Brain microvascular endothelial cell (primary cell): ENCODE results near the gene KIF1A.
"Not testable (repeated sequence)": the region's sequence is repeated elsewhere in the genome, so short reads cannot be mapped to it uniquely, and the experiment has no call there.

Experiments
- DNase-seq: peaks from one replicate; pipeline ENCODE4 v3.0.0-alpha.2; 2020
- H3K27ac ChIP-seq: fragments of 250-450 bp; sonication (Bioruptor Pico); 2 replicates; pipeline ENCODE4 v1.5.1; 2020; ENCODE audit warnings: mild to moderate bottlenecking, moderate library complexity
- H3K27me3 ChIP-seq: fragments of 250-450 bp; sonication (Bioruptor Pico); replicated peaks from 2 replicates; pipeline ENCODE4 v1.5.1; 2020; ENCODE audit warnings: mild to moderate bottlenecking
- H3K36me3 ChIP-seq: fragments of 250-450 bp; sonication (Bioruptor Pico); replicated peaks from 2 replicates; pipeline ENCODE4 v1.5.1; 2020; ENCODE audit warnings: mild to moderate bottlenecking
- H3K4me3 ChIP-seq: 2 replicates; pipeline ENCODE4 v1.5.1; 2011; ENCODE audit warnings: low read depth, mild to moderate bottlenecking, control low read depth, low read length, moderate library complexity
- CTCF ChIP-seq: IDR thresholded peaks from 2 replicates; pipeline ENCODE4 v1.5.1; 2011; ENCODE audit warnings: low read depth, mild to moderate bottlenecking, moderate library complexity, low read length, control low read depth, inconsistent platforms; ENCODE audit errors: missing control alignments
- in situ Hi-C: cut with HindIII; loops from 2 replicates; pipeline ENCODE4 v1.10.0; 2017; ENCODE audit warnings: low sequenced_read_pairs, low pct_ligation_motif_present

KIF1A gene

GRCh38 chr2:240702640-240703011 lies 117.4 kb downstream of the KIF1A start:
- H3K27ac ChIP-seq = no peak overlapping the region
- in situ Hi-C loops = no loop called here
- H3K4me3 ChIP-seq = no peak overlapping the region
- no peak for DNase-seq
- H3K36me3 ChIP-seq = no peaks in the 10 kb centered on the region
- peaks cover 10% of the 10 kb centered on the region for H3K27me3 ChIP-seq
- TF ChIP-seq CTCF = no peak

GRCh38 chr2:240701736-240702639 lies 118.0 kb downstream of the KIF1A start:
- in situ Hi-C loops = no loop called here
- H3K27ac ChIP-seq = no peak overlapping the region

GRCh38 chr2:240701091-240701735 lies 118.8 kb downstream of the KIF1A start:
- Histone ChIP-seq H3K36me3 (no peaks in the 10 kb centered on the region), H3K4me3 (no peak overlapping the region), H3K27ac (no peak overlapping the region), H3K27me3 (peaks cover 4% of the 10 kb centered on the region)
- no peak for DNase-seq
- TF ChIP-seq CTCF = no peak
- in situ Hi-C loops = no loop called here

More at GRCh38 chr2:240701736-240702639, 118.0 kb downstream of the KIF1A start:
- Histone ChIP-seq H3K36me3 (no peaks in the 10 kb centered on the region), H3K4me3 (no peak overlapping the region), H3K27me3 (peaks cover 5% of the 10 kb centered on the region)
- TF ChIP-seq CTCF = no peak
- no peak for DNase-seq

GRCh38 chr2:240700616-240701015 lies 119.4 kb downstream of the KIF1A start:
- H3K27ac ChIP-seq, H3K36me3 ChIP-seq, in situ Hi-C loops, DNase-seq, H3K4me3 ChIP-seq, H3K27me3 ChIP-seq: not testable (repeated sequence)

- H3K36me3 ChIP-seq, H3K27ac ChIP-seq, H3K4me3 ChIP-seq, in situ Hi-C loops, DNase-seq, H3K27me3 ChIP-seq: not testable (repeated sequence)
Measured at GRCh38 chr2:240699835-240700234, 120.2 kb downstream of the KIF1A start.

GRCh38 chr2:240698852-240699561 lies 121.0 kb downstream of the KIF1A start:
- in situ Hi-C loops, DNase-seq, H3K27ac ChIP-seq, H3K27me3 ChIP-seq, H3K36me3 ChIP-seq, H3K4me3 ChIP-seq: not testable (repeated sequence)

- H3K27ac ChIP-seq, H3K4me3 ChIP-seq, in situ Hi-C loops, H3K27me3 ChIP-seq, H3K36me3 ChIP-seq, DNase-seq: not testable (repeated sequence)
Measured at GRCh38 chr2:240696469-240696868, 123.5 kb downstream of the KIF1A start.

- DNase-seq, H3K36me3 ChIP-seq, in situ Hi-C loops, H3K4me3 ChIP-seq, H3K27ac ChIP-seq, H3K27me3 ChIP-seq: not testable (repeated sequence)
Measured at GRCh38 chr2:240695593-240695992, 124.4 kb downstream of the KIF1A start.

GRCh38 chr2:240694304-240694703 lies 125.7 kb downstream of the KIF1A start:
- H3K27ac ChIP-seq, H3K27me3 ChIP-seq, DNase-seq, in situ Hi-C loops, H3K4me3 ChIP-seq, H3K36me3 ChIP-seq: not testable (repeated sequence)

GRCh38 chr2:240692583-240693561 lies 127.1 kb downstream of the KIF1A start:
- in situ Hi-C loops, H3K36me3 ChIP-seq, H3K27me3 ChIP-seq, DNase-seq, H3K27ac ChIP-seq, H3K4me3 ChIP-seq: not testable (repeated sequence)
